GM10847 (cell line): Measurements from ENCODE around the gene CNTN2.

Source experiments
- POLR2A ChIP-seq: IDR thresholded peaks from 2 replicates; pipeline ENCODE4 v1.6.1; 2011; ENCODE audit not compliant: insufficient read length; ENCODE audit errors: extremely low read depth

CNTN2 gene

GRCh38 chr1:205013683-205014367, 29.2 kb upstream of the CNTN2 start:
- TF ChIP-seq POLR2A = no peak

GRCh38 chr1:205014783-205015182, 28.2 kb upstream of the CNTN2 start:
- no peak for TF ChIP-seq POLR2A

GRCh38 chr1:205015241-205015640, 27.8 kb upstream of the CNTN2 start:
- TF ChIP-seq POLR2A = no peak

GRCh38 chr1:205016075-205016474, 26.9 kb upstream of the CNTN2 start:
- TF ChIP-seq POLR2A = no peak

GRCh38 chr1:205016584-205016983, 26.4 kb upstream of the CNTN2 start:
- no peak for TF ChIP-seq POLR2A

- no peak for TF ChIP-seq POLR2A
These were observed 26.0 kb upstream of the CNTN2 start for GRCh38 chr1:205017001-205017400.

GRCh38 chr1:205017766-205018165, 25.2 kb upstream of the CNTN2 start:
- no peak for TF ChIP-seq POLR2A

GRCh38 chr1:205018381-205018780, 24.6 kb upstream of the CNTN2 start:
- TF ChIP-seq POLR2A = no peak

GRCh38 chr1:205020466-205020865, 22.5 kb upstream of the CNTN2 start:
- no peak for TF ChIP-seq POLR2A

GRCh38 chr1:205024679-205025078, 18.3 kb upstream of the CNTN2 start:
- TF ChIP-seq POLR2A = no peak

- TF ChIP-seq POLR2A = no peak
These were observed 17.8 kb upstream of the CNTN2 start for GRCh38 chr1:205025239-205025638.

GRCh38 chr1:205026181-205026580, 16.8 kb upstream of the CNTN2 start:
- TF ChIP-seq POLR2A = no peak

- TF ChIP-seq POLR2A = no peak
These were observed 14.6 kb upstream of the CNTN2 start for GRCh38 chr1:205028390-205028789.

GRCh38 chr1:205028924-205029323, 14.1 kb upstream of the CNTN2 start:
- no peak for TF ChIP-seq POLR2A

GRCh38 chr1:205030241-205030640, 12.8 kb upstream of the CNTN2 start:
- no peak for TF ChIP-seq POLR2A

- no peak for TF ChIP-seq POLR2A
These were observed 12.1 kb upstream of the CNTN2 start for GRCh38 chr1:205030896-205031295.

- no peak for TF ChIP-seq POLR2A
These were observed 10.5 kb upstream of the CNTN2 start for GRCh38 chr1:205032508-205032907.
